HEK293 (cell line): ENCODE measurements around the gene SPEM1.

Experiments used
- CTCF ChIA-PET: fragments of 350-600 bp; formaldehyde crosslinking; extraction: SDS; loops from one replicate; lab custom pipeline; 2021; ENCODE audit warnings: antibody characterized with exemption; lab: Yijun Ruan, JAX
- POLR2A ChIA-PET: fragments of 300-600 bp; formaldehyde crosslinking; extraction: SDS; loops from one replicate; lab custom pipeline; 2020; ENCODE audit warnings: antibody characterized with exemption, inconsistent platforms; lab: Yijun Ruan, JAX
- H3K27ac ChIP-seq: fragments of 200-500 bp; sonication (Bioruptor generic); 2 replicates; pipeline ENCODE4 v1.5.1; 2014; ENCODE audit warnings: low read depth, low read length, control low read depth, inconsistent platforms; ENCODE audit errors: extremely low read depth
- H3K36me3 ChIP-seq, 2 experiments: fragments of 200-500 bp in 1 of 2; sonication (Bioruptor generic) in 1 of 2; 1 replicate in 1 of 2; 2 replicates in 1 of 2; pipeline ENCODE4 v1.5.1; 2014 to 2017; ENCODE audit warnings: inconsistent platforms in 2 of 2, low read length in 2 of 2; ENCODE audit not compliant: control insufficient read depth in 2 of 2, insufficient read depth in 1 of 2
- H3K4me1 ChIP-seq: fragments of 200-500 bp; sonication (Bioruptor generic); 2 replicates; pipeline ENCODE4 v1.5.1; 2014; ENCODE audit warnings: mild to moderate bottlenecking, low read length, inconsistent platforms; ENCODE audit not compliant: control insufficient read depth, insufficient read depth
- H3K4me3 ChIP-seq: 2 replicates; pipeline ENCODE4 v1.5.1; 2011; ENCODE audit warnings: low read depth, mild to moderate bottlenecking, control low read depth, low read length, moderate library complexity
- H3K9me3 ChIP-seq: fragments of 200-500 bp; sonication (Bioruptor generic); 2 replicates; pipeline ENCODE4 v1.5.1; 2014; ENCODE audit warnings: low read depth, low read length, inconsistent platforms; ENCODE audit not compliant: control insufficient read depth, insufficient read depth
- BCL11A ChIP-seq: fragments of 450-650 bp; formaldehyde crosslinking; IDR thresholded peaks from 2 replicates; pipeline ENCODE4 v1.5.1; 2016; ENCODE audit warnings: low read depth, missing biosample characterization, missing genetic modification characterization
- BCL11B ChIP-seq: fragments of 450-650 bp; formaldehyde crosslinking; IDR thresholded peaks from 2 replicates; pipeline ENCODE4 v1.5.1; 2016; ENCODE audit warnings: low read depth, missing biosample characterization, missing genetic modification characterization
- GFI1B ChIP-seq: fragments of 450-650 bp; formaldehyde crosslinking; IDR thresholded peaks from 2 replicates; pipeline ENCODE4 v1.5.1; 2016; ENCODE audit warnings: missing biosample characterization, missing genetic modification characterization
- IKZF3 ChIP-seq: fragments of 450-650 bp; IDR thresholded peaks from 2 replicates; pipeline ENCODE4 v1.5.0; 2018; ENCODE audit warnings: missing biosample characterization, mild to moderate bottlenecking, missing genetic modification characterization, moderate library complexity
- MZF1 ChIP-seq: fragments of 450-650 bp; formaldehyde crosslinking; IDR thresholded peaks from 2 replicates; pipeline ENCODE4 v1.5.1; 2017; ENCODE audit warnings: missing biosample characterization, missing genetic modification characterization, borderline replicate concordance
- PRDM1 ChIP-seq: fragments of 450-650 bp; formaldehyde crosslinking; IDR thresholded peaks from 2 replicates; pipeline ENCODE4; 2016; ENCODE audit warnings: missing biosample characterization, missing genetic modification characterization
- RBAK ChIP-seq: fragments of 450-650 bp; formaldehyde crosslinking; IDR thresholded peaks from 2 replicates; pipeline ENCODE4 v1.5.1; 2016; ENCODE audit warnings: missing biosample characterization, missing genetic modification characterization
- WT1 ChIP-seq: fragments of 450-650 bp; formaldehyde crosslinking; IDR thresholded peaks from 2 replicates; pipeline ENCODE4 v1.5.1; 2016; ENCODE audit warnings: missing biosample characterization, missing genetic modification characterization
- YY2 ChIP-seq: fragments of 450-650 bp; formaldehyde crosslinking; IDR thresholded peaks from 2 replicates; pipeline ENCODE4 v1.5.1; 2016; ENCODE audit warnings: missing biosample characterization, missing genetic modification characterization
- ZBTB6 ChIP-seq: fragments of 450-650 bp; formaldehyde crosslinking; IDR thresholded peaks from 2 replicates; pipeline ENCODE4 v1.5.1; 2017; ENCODE audit warnings: missing biosample characterization, missing genetic modification characterization
- ZFP69B ChIP-seq: fragments of 450-650 bp; formaldehyde crosslinking; IDR thresholded peaks from 2 replicates; pipeline ENCODE4 v1.5.1; 2016; ENCODE audit warnings: missing biosample characterization, missing genetic modification characterization
- ZNF174 ChIP-seq: fragments of 450-650 bp; formaldehyde crosslinking; IDR thresholded peaks from 2 replicates; pipeline ENCODE4 v1.5.0; 2017; ENCODE audit warnings: missing biosample characterization, mild to moderate bottlenecking, missing genetic modification characterization
- ZNF184 ChIP-seq: fragments of 450-650 bp; IDR thresholded peaks from 2 replicates; pipeline ENCODE4 v1.5.1; 2018; ENCODE audit warnings: missing biosample characterization, mild to moderate bottlenecking, missing genetic modification characterization
- ZNF202 ChIP-seq: fragments of 450-650 bp; formaldehyde crosslinking; IDR thresholded peaks from 2 replicates; pipeline ENCODE4 v1.5.1; 2016; ENCODE audit warnings: missing biosample characterization, missing genetic modification characterization, borderline replicate concordance
- ZNF341 ChIP-seq: fragments of 450-650 bp; formaldehyde crosslinking; IDR thresholded peaks from 2 replicates; pipeline ENCODE4; 2016; ENCODE audit warnings: low read depth, missing biosample characterization, missing genetic modification characterization
- ZNF423 ChIP-seq: fragments of 450-650 bp; formaldehyde crosslinking; IDR thresholded peaks from 2 replicates; pipeline ENCODE4 v1.5.1; 2016; ENCODE audit warnings: missing biosample characterization, missing genetic modification characterization
- ZNF555 ChIP-seq: fragments of 450-650 bp; formaldehyde crosslinking; conservative IDR thresholded peaks from 2 replicates; pipeline ENCODE4 v1.5.1; 2017; ENCODE audit warnings: missing biosample characterization, mild to moderate bottlenecking, missing genetic modification characterization, inconsistent platforms
- ZNF626 ChIP-seq: fragments of 450-650 bp; sonication (Bioruptor Pico); formaldehyde crosslinking; IDR thresholded peaks from 2 replicates; pipeline ENCODE4 v1.5.1; 2018; ENCODE audit warnings: missing biosample characterization, missing genetic modification characterization, inconsistent platforms
- TF ChIP-seq, protein P1 (sequence below): fragments of 450-650 bp; formaldehyde crosslinking; IDR thresholded peaks from 2 replicates; pipeline ENCODE4 v1.5.1; 2016; ENCODE audit warnings: missing biosample characterization, missing genetic modification characterization
- TF ChIP-seq, protein P2 (sequence below): fragments of 450-650 bp; formaldehyde crosslinking; IDR thresholded peaks from 2 replicates; pipeline ENCODE4 v1.5.1; 2017; ENCODE audit warnings: missing biosample characterization, mild to moderate bottlenecking, missing genetic modification characterization, moderate library complexity

SPEM1 gene

GRCh38 chr17:7459961-7460545, 39.9 kb downstream of the SPEM1 start:
- Histone ChIP-seq H3K9me3 (no peaks in the 10 kb centered on the region), H3K4me3 (no peak overlapping the region), H3K36me3 (peaks cover 3 to 30% of the 10 kb centered on the region in 2 experiments; a peak in 2 of 3 replicates), H3K27ac (no peak overlapping the region), H3K4me1 (no peaks in the 10 kb centered on the region)
- CTCF ChIA-PET, result no interaction called here
- POLR2A ChIA-PET, result no interaction called here
- TF ChIP-seq ZNF626 (tag by site-specific recombination), result no peak
- no peak for TF ChIP-seq BCL11B
- no peak for TF ChIP-seq ZNF555 (tag by site-specific recombination)
- TF ChIP-seq, protein P1, sequence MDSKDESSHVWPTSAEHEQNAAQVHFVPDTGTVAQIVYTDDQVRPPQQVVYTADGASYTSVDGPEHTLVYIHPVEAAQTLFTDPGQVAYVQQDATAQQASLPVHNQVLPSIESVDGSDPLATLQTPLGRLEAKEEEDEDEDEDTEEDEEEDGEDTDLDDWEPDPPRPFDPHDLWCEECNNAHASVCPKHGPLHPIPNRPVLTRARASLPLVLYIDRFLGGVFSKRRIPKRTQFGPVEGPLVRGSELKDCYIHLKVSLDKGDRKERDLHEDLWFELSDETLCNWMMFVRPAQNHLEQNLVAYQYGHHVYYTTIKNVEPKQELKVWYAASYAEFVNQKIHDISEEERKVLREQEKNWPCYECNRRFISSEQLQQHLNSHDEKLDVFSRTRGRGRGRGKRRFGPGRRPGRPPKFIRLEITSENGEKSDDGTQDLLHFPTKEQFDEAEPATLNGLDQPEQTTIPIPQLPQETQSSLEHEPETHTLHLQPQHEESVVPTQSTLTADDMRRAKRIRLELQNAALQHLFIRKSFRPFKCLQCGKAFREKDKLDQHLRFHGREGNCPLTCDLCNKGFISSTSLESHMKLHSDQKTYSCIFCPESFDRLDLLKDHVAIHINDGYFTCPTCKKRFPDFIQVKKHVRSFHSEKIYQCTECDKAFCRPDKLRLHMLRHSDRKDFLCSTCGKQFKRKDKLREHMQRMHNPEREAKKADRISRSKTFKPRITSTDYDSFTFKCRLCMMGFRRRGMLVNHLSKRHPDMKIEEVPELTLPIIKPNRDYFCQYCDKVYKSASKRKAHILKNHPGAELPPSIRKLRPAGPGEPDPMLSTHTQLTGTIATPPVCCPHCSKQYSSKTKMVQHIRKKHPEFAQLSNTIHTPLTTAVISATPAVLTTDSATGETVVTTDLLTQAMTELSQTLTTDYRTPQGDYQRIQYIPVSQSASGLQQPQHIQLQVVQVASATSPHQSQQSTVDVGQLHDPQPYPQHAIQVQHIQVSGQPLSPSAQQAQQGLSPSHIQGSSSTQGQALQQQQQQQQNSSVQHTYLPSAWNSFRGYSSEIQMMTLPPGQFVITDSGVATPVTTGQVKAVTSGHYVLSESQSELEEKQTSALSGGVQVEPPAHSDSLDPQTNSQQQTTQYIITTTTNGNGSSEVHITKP (tag by site-specific recombination), result peak; percentile 80
- TF ChIP-seq WT1 (tag by site-specific recombination), result peak; percentile 76
- peak; percentile 51; the same call in 1 of the 2 replicates for TF ChIP-seq YY2 (tag by site-specific recombination)
- TF ChIP-seq, all 188 proteins: peak for 3

GRCh38 chr17:7460850-7461660, 40.9 kb downstream of the SPEM1 start:
- H3K4me1 ChIP-seq, result no peaks in the 10 kb centered on the region
- ChIA-PET CTCF (interaction anchor here (0.8 to 1.2 kb wide), 2 partner anchors 9 to 99 kb away, joined by 3 read pairs; no protein-coding TSS in a partner anchor), POLR2A (interaction anchor here (1.2 to 1.4 kb wide), 2 partner anchors 23 to 131 kb away, joined by 3 to 5 read pairs; partner anchors contain the start of gene POLR2A)
- no peaks in the 10 kb centered on the region for H3K9me3 ChIP-seq
- H3K4me3 ChIP-seq, result no peak overlapping the region
- H3K27ac ChIP-seq, result no peak overlapping the region
- peaks cover 3 to 36% of the 10 kb centered on the region in 2 experiments; a peak in 2 of 3 replicates for H3K36me3 ChIP-seq
- TF ChIP-seq ZFP69B (tag by site-specific recombination), result no peak
- 0 out of 2 replicates have a peak, but pooled peaks have one; percentile 40 for TF ChIP-seq PRDM1
- no peak for TF ChIP-seq ZNF174
- TF ChIP-seq RBAK (tag by site-specific recombination), result no peak
- TF ChIP-seq ZNF341 (tag by site-specific recombination), result peak; percentile 36; the same call in 1 of the 2 replicates
- no peak for TF ChIP-seq GFI1B (tag by site-specific recombination)
- no peak for TF ChIP-seq MZF1
- TF ChIP-seq, protein P1 (tag by site-specific recombination), result peak; percentile 96
- TF ChIP-seq, protein P2, sequence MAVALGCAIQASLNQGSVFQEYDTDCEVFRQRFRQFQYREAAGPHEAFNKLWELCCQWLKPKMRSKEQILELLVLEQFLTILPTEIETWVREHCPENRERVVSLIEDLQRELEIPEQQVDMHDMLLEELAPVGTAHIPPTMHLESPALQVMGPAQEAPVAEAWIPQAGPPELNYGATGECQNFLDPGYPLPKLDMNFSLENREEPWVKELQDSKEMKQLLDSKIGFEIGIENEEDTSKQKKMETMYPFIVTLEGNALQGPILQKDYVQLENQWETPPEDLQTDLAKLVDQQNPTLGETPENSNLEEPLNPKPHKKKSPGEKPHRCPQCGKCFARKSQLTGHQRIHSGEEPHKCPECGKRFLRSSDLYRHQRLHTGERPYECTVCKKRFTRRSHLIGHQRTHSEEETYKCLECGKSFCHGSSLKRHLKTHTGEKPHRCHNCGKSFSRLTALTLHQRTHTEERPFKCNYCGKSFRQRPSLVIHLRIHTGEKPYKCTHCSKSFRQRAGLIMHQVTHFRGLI (tag by site-specific recombination), result no peak
- TF ChIP-seq ZNF184, result no peak
- TF ChIP-seq ZNF555 (tag by site-specific recombination), result no peak
- TF ChIP-seq ZNF202 (tag by site-specific recombination), result no peak
- peak; percentile 14; the same call in 1 of the 2 replicates for TF ChIP-seq IKZF3 (tag by site-specific recombination)
- TF ChIP-seq ZNF423, result no peak
- no peak for TF ChIP-seq BCL11A (tag by site-specific recombination)
- TF ChIP-seq ZBTB6 (tag by site-specific recombination), result no peak
